HepG2 (cell line): ENCODE measurements around the gene LHX1. TPM values are rescaled to one million over a fixed set of nuclear protein-coding genes. Genes with fewer than 3 reads are reported as not detected.

Source experiments
- ATAC-seq: fragments of 200-7000 bp; cut with Tn5 transposase; 3 replicates; pipeline ENCODE4 v1.9.1; 2020; ENCODE audit warnings: mild to moderate bottlenecking, moderate library complexity
- BruUV-seq: library from RNA; stranded (reverse); fragments of 400-500 nt; replicated peaks from 2 replicates; lab custom pipeline; 2021; lab: Mats Ljungman, UMichigan
- CTCF ChIA-PET: fragments of 300-600 bp; formaldehyde crosslinking; extraction: SDS; loops from one replicate; lab custom pipeline; 2021; ENCODE audit warnings: low total read pairs, inconsistent platforms, low intra/inter-chr PET ratio; lab: Yijun Ruan, JAX
- POLR2A ChIA-PET: fragments of 350-600 bp; sonication (Branson Sonifier 250); formaldehyde crosslinking; loops from one replicate; lab custom pipeline; 2020; ENCODE audit warnings: antibody characterized with exemption, inconsistent platforms; lab: Yijun Ruan, JAX
- DNase-seq: peaks from one replicate; pipeline ENCODE4 v3.0.0-alpha.2; 2015; ENCODE audit warnings: low spot score
- FAIRE-seq: peaks from 3 replicates; lab custom pipeline; 2011; peaks lifted over from hg19 to GRCh38; lab: Jason Lieb, UNC
- H2AFZ ChIP-seq: one replicate; pipeline ENCODE4 v1.6.1; 2011; ENCODE audit warnings: low read length, inconsistent platforms
- H3K27ac ChIP-seq: fragments of 300-600 bp; 3 replicates; pipeline ENCODE4 v1.8.0; 2011; ENCODE audit warnings: mixed run types, mild to moderate bottlenecking, mixed read lengths, low read length, inconsistent platforms; ENCODE audit not compliant: insufficient read depth; ENCODE audit errors: extremely low read length
- H3K27me3 ChIP-seq, 2 experiments: fragments of 200-600 bp in 1 of 2; 2 replicates in 1 of 2; 3 replicates in 1 of 2; pipeline versions ENCODE4 v1.6.0 to v1.8.0; 2011; ENCODE audit warnings: low read length in 2 of 2, mild to moderate bottlenecking in 2 of 2, moderate library complexity in 2 of 2, inconsistent platforms in 1 of 2; ENCODE audit not compliant: insufficient read depth in 2 of 2, control insufficient read depth in 1 of 2
- H3K36me3 ChIP-seq, 2 experiments: fragments of 200-600 bp in 1 of 2; replicated peaks in 1 of 2; 2 replicates in 1 of 2; 3 replicates in 1 of 2; pipeline versions ENCODE4 v1.5.1 to v1.8.0; 2011; ENCODE audit warnings: low read length in 2 of 2, inconsistent platforms in 1 of 2; ENCODE audit not compliant: insufficient read depth in 2 of 2, control insufficient read depth in 1 of 2
- H3K4me1 ChIP-seq: 2 replicates; pipeline ENCODE4 v1.5.1; 2012; ENCODE audit warnings: low read length, inconsistent platforms; ENCODE audit not compliant: insufficient read depth
- H3K4me2 ChIP-seq: 2 replicates; pipeline ENCODE4 v1.6.0; 2011; ENCODE audit warnings: low read depth, low read length, inconsistent platforms
- H3K4me3 ChIP-seq, 3 experiments: fragments of 200-600 bp in 1 of 3; sonication (generic), shearing (Covaris generic) in 1 of 3; replicated peaks in 1 of 3; 2 replicates each; pipeline ENCODE4 v1.5.1; 2011 to 2016; ENCODE audit warnings: low read length in 3 of 3, inconsistent platforms in 2 of 3, low read depth in 2 of 3, mild to moderate bottlenecking in 2 of 3, control low read depth in 1 of 3, mixed read lengths in 1 of 3; ENCODE audit not compliant: insufficient read depth in 1 of 3
- H3K79me2 ChIP-seq: one replicate; pipeline ENCODE4 v1.6.1; 2011; ENCODE audit warnings: low read length, inconsistent platforms; ENCODE audit not compliant: insufficient read depth
- H3K9ac ChIP-seq: 2 replicates; pipeline ENCODE4 v1.6.0; 2011; ENCODE audit warnings: mild to moderate bottlenecking, low read depth, low read length, inconsistent platforms; ENCODE audit not compliant: insufficient read depth
- H3K9me3 ChIP-seq: 2 replicates; pipeline ENCODE4 v1.5.1; 2012; ENCODE audit warnings: mild to moderate bottlenecking, low read length
- H4K20me1 ChIP-seq: 2 replicates; pipeline ENCODE4 v1.6.0; 2011; ENCODE audit warnings: inconsistent platforms, mild to moderate bottlenecking, low read length, moderate library complexity; ENCODE audit not compliant: insufficient read depth
- AGO2 ChIP-seq: fragments of 200-400 bp; formaldehyde crosslinking; optimal IDR thresholded peaks from 2 replicates; pipeline ENCODE3; 2017; ENCODE audit warnings: mild to moderate bottlenecking, low read depth, low read length, moderate library complexity
- ARHGAP35 ChIP-seq: sonication (generic); formaldehyde crosslinking; IDR thresholded peaks from 2 replicates; pipeline ENCODE4 v1.9.0; 2022; ENCODE audit warnings: mild to moderate bottlenecking, inconsistent platforms, moderate library complexity, missing genetic modification reagents, borderline replicate concordance
- BCL6 ChIP-seq: IDR thresholded peaks from 2 replicates; pipeline ENCODE4 v1.6.1; 2016; ENCODE audit warnings: missing genetic modification reagents, missing compliant biosample characterization
- MLLT10 ChIP-seq: sonication (generic); formaldehyde crosslinking; IDR thresholded peaks from 2 replicates; pipeline ENCODE4 v1.4.0; 2020; ENCODE audit warnings: missing genetic modification reagents
- PBX2 ChIP-seq: IDR thresholded peaks from 2 replicates; pipeline ENCODE4 v1.6.1; 2016; ENCODE audit warnings: control low read depth
- PHB2 ChIP-seq: fragments of 450-650 bp; IDR thresholded peaks from 2 replicates; pipeline ENCODE4 v1.6.1; 2018; ENCODE audit not compliant: partially characterized antibody
- PRMT3 ChIP-seq: sonication (generic); formaldehyde crosslinking; IDR thresholded peaks from 2 replicates; pipeline ENCODE4 v1.8.1; 2022; ENCODE audit warnings: low read depth, mild to moderate bottlenecking, moderate library complexity, missing genetic modification reagents, borderline replicate concordance
- RCOR2 ChIP-seq: IDR thresholded peaks from 2 replicates; pipeline ENCODE4 v1.6.1; 2016; ENCODE audit warnings: missing biosample characterization, missing genetic modification reagents
- REL ChIP-seq: sonication (generic); formaldehyde crosslinking; conservative IDR thresholded peaks from 2 replicates; pipeline ENCODE4 v1.8.0; 2022; ENCODE audit warnings: mild to moderate bottlenecking, missing genetic modification reagents, moderate library complexity
- SP5 ChIP-seq: IDR thresholded peaks from 2 replicates; pipeline ENCODE4 v1.6.1; 2016; ENCODE audit warnings: low read depth, borderline replicate concordance
- THAP8 ChIP-seq: sonication (generic); formaldehyde crosslinking; IDR thresholded peaks from 2 replicates; pipeline ENCODE4 v1.5.1; 2020; ENCODE audit warnings: missing genetic modification reagents, mild to moderate bottlenecking, borderline replicate concordance
- ZBTB26 ChIP-seq: IDR thresholded peaks from 2 replicates; pipeline ENCODE4 v1.6.1; 2016; ENCODE audit warnings: missing compliant biosample characterization, missing genetic modification reagents, borderline replicate concordance
- ZFP91 ChIP-seq: sonication (generic); formaldehyde crosslinking; IDR thresholded peaks from 2 replicates; pipeline ENCODE4 v1.9.0; 2022; ENCODE audit warnings: missing genetic modification reagents, mild to moderate bottlenecking, borderline replicate concordance
- WGBS: methylation state at CpG from one replicate; pipeline ENCODE4 v1.1.6; 2017; ENCODE audit warnings: low lambda C conversion rate; 5-methylcytosine and 5-hydroxymethylcytosine counted together
- in situ Hi-C: cut with HindIII; loops from 2 replicates; pipeline ENCODE4 v1.10.0; 2017; ENCODE audit warnings: low pct_unique_long_range_greater_than_20kb; ENCODE audit not compliant: extremely low pct_ligation_motif_present
- intact Hi-C: fragments of 100-400 bp; cut with micrococcal nuclease; formaldehyde crosslinking; loops from one replicate; pipeline ENCODE4 v1.10.0; 2022; ENCODE audit not compliant: unreplicated experiment
- polyA plus RNA-seq, 8 experiments: library from polyadenylated mRNA; depleted of rRNA in 3 of 8; stranded (reverse) in 7 of 8; unstranded in 1 of 8; fragments of >200 nt; fragmentation: Illumina TruSeq in 4 of 8; extraction: Trizol in 4 of 8; gene quantifications; 2 replicates each; pipeline versions ENCODE4 v1.2.1 to v1.2.3, GENCODE V29; 2011 to 2016; ENCODE audit warnings: low read depth in 4 of 8, missing spikeins in 1 of 8, mixed read lengths in 1 of 8; ENCODE audit not compliant: insufficient read depth in 1 of 8
- total RNA-seq, 5 experiments: library from RNA; depleted of rRNA; stranded (reverse); fragments of >200 nt; fragmentation: Illumina TruSeq; extraction: Trizol; gene quantifications; 2 replicates each; pipeline ENCODE4 v1.2.3, GENCODE V29; 2016; ENCODE audit warnings: low read depth in 1 of 5

The LHX1 gene
- total and polyA plus RNA-seq, 2 of the 13 experiments (the other 11 are each of a cell fraction or from before 2014, with no cell fraction given): not detected

GRCh38 chr17:36949461-36949927 is 12.2 kb downstream of the LHX1 start:
- FAIRE-seq (no peak), ATAC-seq (no peak; the same call in 2 of the 3 replicates), DNase-seq (peak; percentile 18)
- H3K4me2 ChIP-seq: peak overlapping the region; percentile 93
- no peaks in the 10 kb centered on the region for H3K9me3 ChIP-seq
- WGBS: 1% methylated on average over 9 of the region's 9 CpGs
- peaks cover 10 to 28% of the 10 kb centered on the region in 2 experiments for H3K36me3 ChIP-seq
- peaks cover 16% of the 10 kb centered on the region for H3K79me2 ChIP-seq
- peak overlapping the region; percentile 81 for H3K27ac ChIP-seq
- ChIA-PET CTCF (no interaction called here), POLR2A (interaction anchor here (1.0 to 1.1 kb wide), 5 partner anchors 11 to 27 kb away, joined by 3 to 7 read pairs (median 3); partner anchors contain the start of gene LHX1)
- H3K4me3 ChIP-seq: peak overlapping the region; percentile 71 to 88 (median 81)
- intact Hi-C loops (no loop called here), in situ Hi-C loops (no loop called here)
- peak overlapping the region; percentile 83 for H3K9ac ChIP-seq
- no peak overlapping the region for H2AFZ ChIP-seq
- H4K20me1 ChIP-seq: no peaks in the 10 kb centered on the region; the same call in 1 of the 2 replicates
- peaks cover 40% of the 10 kb centered on the region for H3K4me1 ChIP-seq
- BruUV-seq: no TSS peak
- TF ChIP-seq MLLT10 (CRISPR knock-in tag) (no peak), AGO2 (no peak), PRMT3 (0 out of 2 replicates have a peak, but pooled peaks have one; percentile 2), THAP8 (0 out of 2 replicates have a peak, but pooled peaks have one; percentile 13)
- peaks cover 0 to 35% of the 10 kb centered on the region in 2 experiments; a peak in 4 of 5 replicates for H3K27me3 ChIP-seq

GRCh38 chr17:36950027-36950426 is 12.8 kb downstream of the LHX1 start:
- POLR2A ChIA-PET: no interaction called here
- Histone ChIP-seq H3K36me3 (peaks cover 12 to 31% of the 10 kb centered on the region in 2 experiments), H3K27ac (no peak overlapping the region), H3K4me3 (peak overlapping the region; percentile 71 to 88 (median 81)), H3K4me2 (peak overlapping the region; percentile 93), H2AFZ (no peak overlapping the region), H3K4me1 (peaks cover 40% of the 10 kb centered on the region), H3K79me2 (peaks cover 16% of the 10 kb centered on the region), H3K9me3 (no peaks in the 10 kb centered on the region), H4K20me1 (no peaks in the 10 kb centered on the region; the same call in 1 of the 2 replicates), H3K9ac (peak overlapping the region; percentile 83), H3K27me3 (peaks cover 0 to 31% of the 10 kb centered on the region in 2 experiments; a peak in 4 of 5 replicates)
- intact Hi-C loops (loop anchor here (10.0 kb wide), 1 partner anchor 95 kb away; no protein-coding TSS in a partner anchor), in situ Hi-C loops (no loop called here)
- FAIRE-seq (no peak), ATAC-seq (no peak), DNase-seq (no peak)
- CTCF ChIA-PET: no interaction called here
- no TSS peak for BruUV-seq
- TF ChIP-seq BCL6 (CRISPR knock-in tag) (peak; percentile 47), ZBTB26 (no peak), RCOR2 (no peak), ZFP91 (CRISPR knock-in tag) (no peak), PBX2 (peak; percentile 60), PHB2 (no peak), ARHGAP35 (CRISPR knock-in tag) (no peak), REL (CRISPR knock-in tag) (no peak), SP5 (CRISPR knock-in tag) (no peak)
- 30% methylated on average over 8 of the region's 8 CpGs for WGBS
